Osteocyte (in vitro differentiated cells): ENCODE measurements around the gene NFIB. TPM values are rescaled to one million over a fixed set of nuclear protein-coding genes. Genes with fewer than 3 reads are reported as not detected.

Source experiments
- DNase-seq: peaks from one replicate; pipeline ENCODE4 v3.0.0; 2021; ENCODE audit warnings: mixed read lengths; ENCODE audit not compliant: unreplicated experiment; ENCODE audit errors: extremely low spot score
- H3K27ac Mint-ChIP-seq: one replicate; pipeline ENCODE4 v1.8.0; 2021; ENCODE audit warnings: mild to moderate bottlenecking, mixed read lengths; ENCODE audit not compliant: unreplicated experiment
- H3K27me3 Mint-ChIP-seq: one replicate; pipeline ENCODE4 v1.8.0; 2021; ENCODE audit warnings: mixed read lengths; ENCODE audit not compliant: unreplicated experiment
- H3K36me3 Mint-ChIP-seq: one replicate; pipeline ENCODE4 v1.8.0; 2021; ENCODE audit warnings: mixed read lengths; ENCODE audit not compliant: unreplicated experiment
- H3K4me1 Mint-ChIP-seq: one replicate; pipeline ENCODE4 v1.8.0; 2021; ENCODE audit warnings: mixed read lengths; ENCODE audit not compliant: unreplicated experiment
- H3K4me3 Mint-ChIP-seq: one replicate; pipeline ENCODE4 v1.8.0; 2021; ENCODE audit warnings: mild to moderate bottlenecking, moderate library complexity, mixed read lengths; ENCODE audit not compliant: unreplicated experiment
- H3K9me3 Mint-ChIP-seq: one replicate; pipeline ENCODE4 v1.8.0; 2021; ENCODE audit warnings: mixed read lengths; ENCODE audit not compliant: unreplicated experiment
- CTCF ChIP-seq: fragments of 200-600 bp; sonication (generic); IDR thresholded peaks from 2 replicates; pipeline ENCODE4 v1.5.0; 2021; ENCODE audit warnings: antibody characterized with exemption, mild to moderate bottlenecking, moderate library complexity
- total RNA-seq: library from RNA; stranded (reverse); gene quantifications from 2 replicates; pipeline ENCODE4 v1.2.1, GENCODE V29; 2021

The NFIB gene
- total RNA-seq, 1 donor from 2014 or later: 36.1 TPM

GRCh38 chr9:14271093-14271673, 42.8 kb downstream of the NFIB start:
- Mint-ChIP-seq H3K9me3 (no peaks in the 10 kb centered on the region), H3K4me3 (peak overlapping the region; percentile 44), H3K27me3 (no peaks in the 10 kb centered on the region), H3K4me1 (peaks cover 57% of the 10 kb centered on the region), H3K27ac (peak overlapping the region; percentile 79), H3K36me3 (no peaks in the 10 kb centered on the region)
- no peak for DNase-seq
- no peak for TF ChIP-seq CTCF

- peak overlapping the region; percentile 79 for H3K27ac Mint-ChIP-seq
- no peak for TF ChIP-seq CTCF
- no peaks in the 10 kb centered on the region for H3K27me3 Mint-ChIP-seq
- no peaks in the 10 kb centered on the region for H3K36me3 Mint-ChIP-seq
- peaks cover 52% of the 10 kb centered on the region for H3K4me1 Mint-ChIP-seq
- H3K9me3 Mint-ChIP-seq: no peaks in the 10 kb centered on the region
- DNase-seq: no peak
- no peak overlapping the region for H3K4me3 Mint-ChIP-seq
These were observed 43.4 kb downstream of the NFIB start for GRCh38 chr9:14270358-14271092.

GRCh38 chr9:14269916-14270315, 44.0 kb downstream of the NFIB start:
- Mint-ChIP-seq H3K27ac (no peak overlapping the region), H3K4me3 (no peak overlapping the region), H3K9me3 (no peaks in the 10 kb centered on the region), H3K4me1 (peaks cover 46% of the 10 kb centered on the region), H3K27me3 (no peaks in the 10 kb centered on the region), H3K36me3 (no peaks in the 10 kb centered on the region)
- no peak for TF ChIP-seq CTCF
- no peak for DNase-seq

- no peak for TF ChIP-seq CTCF
- H3K36me3 Mint-ChIP-seq: no peaks in the 10 kb centered on the region
- H3K4me3 Mint-ChIP-seq: no peak overlapping the region
- H3K27ac Mint-ChIP-seq: no peak overlapping the region
- no peaks in the 10 kb centered on the region for H3K9me3 Mint-ChIP-seq
- H3K4me1 Mint-ChIP-seq: peaks cover 18% of the 10 kb centered on the region
- DNase-seq: no peak
- H3K27me3 Mint-ChIP-seq: no peaks in the 10 kb centered on the region
These were observed 50.0 kb downstream of the NFIB start for GRCh38 chr9:14263707-14264483.

- Mint-ChIP-seq H3K36me3 (no peaks in the 10 kb centered on the region), H3K4me1 (peaks cover 29% of the 10 kb centered on the region), H3K4me3 (no peak overlapping the region), H3K9me3 (no peaks in the 10 kb centered on the region), H3K27ac (no peak overlapping the region), H3K27me3 (no peaks in the 10 kb centered on the region)
- no peak for TF ChIP-seq CTCF
- DNase-seq: no peak
These were observed 51.1 kb downstream of the NFIB start for GRCh38 chr9:14262827-14263226.
